NCI-H510A (cell line): ENCODE data around the gene ETV1.
A peak's percentile ranks its signal among the peaks of the same experiment; 100 is the strongest.

Experiments
- DNase-seq: peaks from one replicate; lab custom pipeline; 2025; lab: John Stamatoyannopoulos, UW

ETV1 gene

DNA sequence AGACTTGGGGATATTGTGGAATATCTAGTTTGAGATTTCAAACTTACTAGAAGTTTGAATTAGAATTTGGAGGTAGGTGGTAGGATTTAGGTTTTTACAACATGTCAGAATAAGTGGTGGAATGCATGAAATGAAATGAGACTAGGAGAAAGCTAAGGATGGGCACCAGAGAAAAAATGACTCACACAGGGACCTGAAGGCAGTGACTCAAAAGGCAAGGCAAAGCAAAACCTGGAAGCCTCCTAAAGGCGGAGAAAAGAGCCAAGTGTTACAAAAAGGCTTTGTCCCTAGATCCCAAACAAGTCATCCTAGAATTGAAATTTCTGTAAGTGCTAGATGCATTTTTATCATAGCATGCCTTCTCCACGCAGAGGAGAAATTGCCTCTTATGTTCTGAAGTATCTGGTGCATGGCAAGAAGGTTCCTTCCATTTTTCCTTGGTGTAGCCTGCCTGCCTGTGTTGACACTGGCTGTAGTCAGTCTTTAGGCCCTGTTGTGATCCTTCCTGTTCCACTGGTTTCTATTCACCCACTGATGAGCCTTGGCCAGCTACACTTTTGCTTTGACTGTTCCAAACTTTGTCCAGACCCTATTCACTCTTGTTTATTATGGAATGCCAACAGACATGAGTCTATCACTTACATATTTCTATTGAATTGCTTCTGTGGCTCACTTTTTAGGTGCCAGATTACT, 109.3 kb downstream of the ETV1 start:
- no peak for DNase-seq

DNA sequence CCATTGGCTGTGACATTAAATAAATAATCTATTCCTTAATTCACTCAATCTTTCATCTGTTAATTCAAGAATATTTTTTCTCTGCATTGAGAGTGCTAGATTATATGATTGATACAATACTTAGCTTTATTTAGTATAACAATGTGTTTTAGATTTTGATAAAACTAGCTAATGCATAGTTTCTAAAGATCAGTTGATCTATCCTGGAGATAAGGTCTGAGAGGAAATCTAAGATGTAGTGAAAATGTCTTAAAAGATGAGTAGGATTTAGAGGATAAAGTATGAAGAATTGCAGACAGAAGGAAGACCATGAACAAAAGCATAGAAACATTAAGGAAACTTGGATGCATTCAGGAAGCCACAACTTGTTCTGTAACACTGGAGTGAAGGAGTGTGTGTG, 110.3 kb downstream of the ETV1 start:
- DNase-seq = no peak

DNA sequence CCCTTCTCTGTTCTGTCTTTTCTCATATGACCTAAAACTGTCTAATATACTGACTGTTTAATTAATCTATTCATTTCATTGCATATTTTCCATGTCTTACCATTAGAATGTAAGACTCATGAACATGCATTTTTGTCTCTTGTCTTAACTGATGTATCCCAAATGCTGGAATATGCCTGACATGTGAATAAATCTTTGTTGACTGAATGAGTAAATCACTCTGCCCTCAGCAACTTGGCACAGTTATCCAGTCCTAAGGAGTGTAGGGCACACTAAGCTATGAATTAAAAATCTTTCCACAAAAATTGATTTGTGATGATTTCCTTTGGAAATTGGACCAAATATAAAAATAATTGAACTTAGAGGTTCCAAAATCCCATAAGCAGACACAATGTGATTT, 111.3 kb downstream of the ETV1 start:
- DNase-seq = no peak

DNA sequence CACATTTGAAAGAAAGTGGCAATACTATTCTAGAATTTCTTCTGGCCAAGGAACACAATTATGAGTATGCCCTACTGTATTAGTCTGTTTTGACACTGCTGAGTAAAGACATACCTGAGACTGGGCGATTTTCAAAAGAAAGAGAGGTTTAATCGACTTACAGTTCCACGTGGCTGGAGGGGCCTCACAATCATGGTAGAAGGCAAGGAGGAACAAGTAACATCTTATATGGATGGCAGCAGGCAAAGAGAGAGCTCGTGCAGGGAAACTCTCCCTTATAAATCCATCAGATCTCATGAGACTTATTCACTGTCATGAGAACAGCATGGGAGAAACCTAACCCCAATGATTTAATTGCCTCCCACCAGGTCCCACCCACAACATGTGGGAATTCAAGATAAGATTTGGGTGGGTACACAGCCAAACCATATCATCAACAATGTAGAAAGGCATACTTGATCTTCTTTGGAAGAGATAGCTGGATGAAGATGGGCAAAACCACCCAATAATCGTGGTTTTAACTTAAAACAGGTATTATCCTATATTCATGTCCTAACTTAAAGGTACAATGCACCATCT, 113.9 kb downstream of the ETV1 start:
- no peak for DNase-seq

DNA sequence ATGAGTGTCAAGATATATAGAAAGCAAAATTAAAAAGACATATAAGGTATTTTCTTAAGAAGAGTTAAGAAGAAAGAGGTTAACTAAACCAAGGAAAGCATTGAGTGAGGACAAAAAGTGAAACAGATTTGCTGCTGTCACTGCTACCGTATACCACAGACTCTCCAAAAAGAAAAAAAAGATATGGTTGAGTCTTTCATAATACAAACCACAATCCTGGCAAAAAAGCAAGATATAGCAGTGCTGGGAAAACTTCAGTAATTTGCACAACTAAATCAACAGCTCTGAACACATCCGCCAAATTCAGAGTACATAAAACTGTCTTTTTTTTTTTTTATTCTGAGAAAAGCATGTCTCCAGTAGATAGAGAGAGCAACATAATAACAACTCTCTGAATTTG, 114.7 kb downstream of the ETV1 start:
- DNase-seq = no peak

DNA sequence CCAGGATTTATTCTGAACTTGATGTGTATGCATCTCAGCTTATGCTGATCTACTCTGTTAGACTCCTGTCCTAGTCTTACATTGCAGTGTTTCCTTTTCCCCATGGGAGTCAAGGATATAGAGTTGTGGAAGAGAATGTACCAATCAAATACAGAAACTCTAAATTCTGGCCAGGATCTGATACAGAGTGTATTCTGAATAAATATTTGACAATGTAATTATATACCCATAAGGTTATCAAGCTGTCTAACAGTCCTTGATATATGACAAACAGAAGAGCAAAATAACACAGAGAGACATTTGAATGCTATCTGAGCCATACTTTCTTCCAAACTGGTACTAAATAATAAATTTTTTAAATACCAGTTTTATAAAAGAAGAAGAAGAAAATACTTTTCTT, 116.8 kb downstream of the ETV1 start:
- no peak for DNase-seq

DNA sequence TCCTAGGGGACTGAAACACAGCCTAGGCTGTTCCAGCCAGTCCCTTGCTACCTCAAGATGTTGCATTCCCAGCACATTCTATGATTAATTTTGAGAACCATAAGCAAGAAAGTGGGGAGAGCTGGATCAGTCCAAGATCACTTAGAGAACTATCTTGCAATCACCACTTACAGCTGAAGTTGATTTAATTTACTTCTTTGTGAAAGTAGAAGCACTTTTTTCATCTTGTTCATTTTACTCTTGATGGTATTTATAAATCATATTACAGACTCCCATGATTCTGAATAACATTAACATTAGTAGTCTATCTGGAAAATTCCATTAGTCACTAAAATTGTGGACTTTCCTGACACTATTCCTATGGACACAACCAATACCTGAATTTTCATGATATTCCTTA, 118.5 kb downstream of the ETV1 start:
- DNase-seq = no peak

DNA sequence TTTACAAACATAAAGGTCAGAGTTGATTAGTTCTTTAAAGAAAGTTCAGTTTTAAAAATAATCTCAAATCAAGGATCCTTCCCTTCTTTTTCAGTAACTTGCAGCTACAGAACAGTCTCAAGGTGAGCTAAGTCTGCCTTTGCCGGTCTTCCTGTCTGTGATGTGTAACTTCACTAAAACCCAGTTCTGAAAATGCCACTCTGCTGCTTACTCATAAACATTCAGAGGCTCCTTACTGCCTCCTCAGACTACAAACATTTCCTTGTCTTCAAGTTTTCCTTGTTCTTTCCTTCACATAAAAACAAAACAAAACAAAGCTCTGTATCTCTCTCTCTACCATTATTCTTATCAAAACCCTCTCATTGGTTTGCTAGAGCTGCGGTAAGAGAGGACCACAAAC, 128.7 kb downstream of the ETV1 start:
- no peak for DNase-seq

DNA sequence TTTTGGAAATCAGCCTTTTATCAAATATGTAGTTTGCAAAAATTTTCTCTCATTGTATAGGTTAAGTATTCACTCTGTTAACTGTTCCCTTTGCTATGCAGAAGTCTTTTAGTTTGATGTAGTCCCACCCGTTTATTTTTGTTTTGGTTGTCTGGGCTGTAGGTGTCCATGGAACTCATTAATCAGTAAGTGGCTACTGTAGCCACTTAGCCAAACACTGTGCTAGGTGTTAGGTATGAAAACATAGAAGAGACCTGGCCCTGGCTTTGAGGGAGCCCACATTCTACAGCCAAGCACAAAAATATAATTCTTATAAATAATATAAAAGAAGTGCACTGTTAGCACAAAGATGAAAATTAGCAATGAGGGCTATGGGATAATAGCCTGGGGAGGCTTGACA, 133.5 kb downstream of the ETV1 start:
- no peak for DNase-seq

DNA sequence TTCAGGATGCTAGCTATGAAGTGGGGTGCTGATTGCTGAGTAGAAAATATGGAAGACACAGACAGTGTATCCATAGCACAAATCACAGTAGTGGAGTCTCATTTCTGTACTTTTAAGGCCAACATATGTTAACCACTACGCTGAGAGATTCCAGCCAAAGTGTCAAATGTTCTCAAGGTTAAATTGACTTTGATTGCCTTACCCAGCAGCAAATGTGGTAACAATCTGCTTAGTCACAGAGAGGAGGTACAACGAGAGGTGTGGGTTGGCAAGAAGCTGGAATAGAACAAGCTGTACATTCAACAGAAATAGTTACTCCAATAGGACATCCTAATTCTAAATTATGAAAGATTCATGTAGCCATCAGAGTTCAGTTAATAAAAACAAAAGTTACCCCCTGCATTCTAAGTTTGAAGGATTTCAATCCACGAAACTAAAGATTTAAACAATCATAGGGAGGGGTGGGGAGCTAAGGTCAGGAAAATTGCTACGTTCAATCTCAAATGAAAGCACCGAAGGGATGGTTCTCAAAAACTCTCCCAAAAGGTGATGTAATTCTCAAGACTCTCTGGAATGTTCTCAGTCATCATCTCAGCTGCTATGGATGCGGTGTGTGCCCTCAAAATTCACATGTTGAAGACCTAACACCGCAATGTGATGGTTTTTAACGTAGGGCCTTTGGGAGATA, 137.0 kb downstream of the ETV1 start:
- no peak for DNase-seq

DNA sequence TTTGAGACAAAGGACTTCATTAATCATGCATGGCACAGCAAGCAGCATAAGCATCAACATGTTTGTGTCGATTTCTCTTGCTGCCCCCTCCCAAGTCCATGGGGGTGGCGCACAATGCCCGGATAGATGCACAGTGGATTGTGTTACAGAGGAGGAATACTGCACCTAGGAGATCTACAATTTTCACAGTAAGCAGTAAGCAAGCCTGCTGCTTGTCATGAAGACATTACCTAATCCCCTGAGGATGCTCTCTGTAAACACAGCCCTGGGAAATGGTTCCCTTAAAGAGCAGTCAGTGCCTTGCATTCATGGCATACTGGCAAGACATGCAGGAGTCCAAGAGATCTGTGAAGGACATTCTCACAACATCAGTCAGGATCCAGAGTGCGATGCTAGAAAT, 137.7 kb downstream of the ETV1 start:
- no peak for DNase-seq

DNA sequence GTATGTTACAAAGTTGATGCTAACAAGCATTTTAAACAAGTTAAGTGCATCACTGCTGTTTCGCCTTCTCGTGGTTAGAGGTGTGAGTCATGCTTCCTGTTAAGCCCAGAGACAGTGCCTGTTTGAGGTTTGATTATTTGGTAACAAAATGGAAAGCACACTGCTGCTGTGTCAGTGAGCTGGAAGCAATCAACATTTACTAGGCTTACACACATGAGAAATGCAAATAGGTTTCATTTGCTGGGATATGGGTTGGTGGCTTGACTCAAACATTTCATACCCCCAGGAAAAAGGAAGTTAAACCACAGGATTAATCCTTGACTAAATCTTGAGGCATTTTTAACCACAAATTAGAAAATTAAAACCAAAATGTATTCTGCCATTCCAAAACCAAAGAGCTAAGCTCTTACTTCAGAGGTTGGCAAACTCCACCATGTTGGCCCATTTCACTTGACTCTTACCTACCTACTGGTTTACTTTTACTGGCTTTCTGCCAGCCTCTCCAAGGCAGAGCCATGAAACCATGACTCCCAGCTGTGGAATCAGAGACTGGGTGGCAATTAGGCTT, 139.2 kb downstream of the ETV1 start:
- DNase-seq = peak; percentile 36

DNA sequence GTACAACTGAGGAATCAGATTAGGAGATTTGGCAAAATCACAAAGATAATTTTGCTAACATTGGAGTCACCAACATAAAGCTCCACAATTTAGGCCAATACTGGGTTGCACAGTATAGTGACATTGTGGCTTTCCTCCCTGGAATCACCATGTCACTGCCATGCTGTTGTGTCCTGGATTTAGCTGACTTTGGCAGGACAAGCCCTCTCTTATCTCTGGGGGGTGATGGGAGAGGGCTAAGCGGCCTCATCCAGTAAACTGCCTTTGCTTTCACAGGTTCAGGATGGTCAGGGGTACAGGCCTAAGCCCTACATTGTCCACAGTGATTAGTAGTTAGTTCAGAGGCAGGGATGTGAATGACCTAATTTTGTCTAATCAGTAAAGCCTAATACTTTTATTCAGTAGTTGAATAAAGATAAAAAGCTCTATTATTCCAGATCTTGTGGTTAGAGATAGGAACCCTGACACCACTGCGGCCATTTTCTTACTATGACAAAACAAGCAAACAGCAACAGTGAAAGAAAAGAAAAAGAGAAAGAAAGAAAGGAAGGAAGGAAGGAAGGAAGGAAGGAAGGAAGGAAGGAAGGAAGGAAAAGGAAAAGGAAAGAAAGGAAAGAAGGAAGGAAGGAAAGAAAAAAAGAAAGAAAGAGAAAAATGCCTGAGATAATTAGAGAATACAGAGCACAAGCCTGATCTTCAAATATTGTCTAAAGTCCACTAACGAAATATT, 140.1 kb downstream of the ETV1 start:
- DNase-seq = no peak

DNA sequence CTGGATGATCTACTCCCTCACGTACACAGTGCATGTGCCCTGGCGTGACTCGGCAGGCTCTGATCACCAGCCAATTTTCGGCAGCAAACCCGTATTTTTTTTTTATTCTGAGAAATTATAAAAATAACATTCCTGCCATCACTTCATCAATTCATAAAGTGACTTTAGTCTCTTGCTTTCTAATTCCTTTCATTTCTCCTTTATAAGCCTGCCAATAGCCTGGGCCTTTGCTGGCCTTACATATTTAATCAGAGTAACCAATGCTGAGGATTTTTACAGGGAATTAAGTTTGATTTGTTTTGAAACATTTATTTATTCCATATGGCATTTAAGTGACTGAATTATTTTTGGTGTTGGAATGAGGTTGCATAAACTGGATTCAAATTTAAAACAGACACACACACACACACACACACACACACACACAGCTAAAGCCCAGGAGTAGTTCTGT, 140.8 kb downstream of the ETV1 start:
- no peak for DNase-seq

DNA sequence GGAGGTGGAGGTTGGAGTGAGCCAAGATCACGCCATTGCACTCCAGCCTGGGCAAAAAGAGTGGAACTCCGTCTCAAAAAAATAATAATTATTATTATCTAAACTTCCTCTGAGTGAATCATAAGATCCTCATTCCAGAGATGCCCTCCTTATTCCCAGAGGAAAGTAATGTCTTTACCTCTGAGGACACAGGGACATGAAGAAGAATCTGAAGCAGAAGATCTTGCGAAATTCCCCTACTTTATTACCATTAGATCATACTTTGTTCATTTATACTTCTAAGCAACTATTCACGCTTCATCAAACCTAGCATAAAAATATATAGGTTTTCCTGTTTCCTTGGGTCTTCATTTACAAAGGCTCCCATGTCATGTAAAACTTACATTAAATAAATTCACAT, 143.1 kb downstream of the ETV1 start:
- no peak for DNase-seq

DNA sequence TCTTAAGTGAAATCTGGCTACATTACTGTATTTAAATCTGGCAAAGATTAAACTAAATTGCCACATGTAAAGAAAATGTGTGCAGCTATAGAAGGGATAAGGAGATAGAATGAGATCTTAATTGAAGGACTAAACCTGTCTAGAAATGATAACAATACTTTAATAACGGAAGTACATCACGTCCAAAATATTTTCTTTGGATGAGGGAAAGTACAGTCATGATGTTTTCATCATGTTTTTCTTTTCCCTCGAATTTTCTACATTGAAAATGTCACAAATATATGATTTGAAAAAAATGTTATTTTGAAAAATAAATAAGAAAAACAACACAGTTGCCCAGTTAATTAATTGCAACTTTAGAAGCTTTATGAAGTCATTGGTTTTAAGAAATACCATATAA, 143.9 kb downstream of the ETV1 start:
- no peak for DNase-seq

DNA sequence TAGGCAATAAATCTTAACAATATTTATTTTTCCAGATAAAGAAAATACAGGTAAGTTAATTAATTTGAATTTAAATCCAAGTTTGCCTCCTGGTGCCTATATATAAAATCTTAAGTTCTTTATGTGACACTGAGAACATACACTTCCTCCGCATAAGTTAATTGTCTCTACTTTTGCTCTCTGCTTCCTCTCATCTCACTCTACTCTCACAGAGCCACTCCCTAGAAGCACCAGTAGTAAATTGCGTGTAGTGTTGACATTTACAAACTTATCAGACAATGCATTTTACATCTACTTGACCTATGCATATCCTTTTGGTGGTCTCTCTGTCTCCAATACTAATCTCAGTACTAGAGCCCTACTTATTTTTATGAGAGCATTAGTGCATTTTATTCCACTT, 144.5 kb downstream of the ETV1 start:
- no peak for DNase-seq

DNA sequence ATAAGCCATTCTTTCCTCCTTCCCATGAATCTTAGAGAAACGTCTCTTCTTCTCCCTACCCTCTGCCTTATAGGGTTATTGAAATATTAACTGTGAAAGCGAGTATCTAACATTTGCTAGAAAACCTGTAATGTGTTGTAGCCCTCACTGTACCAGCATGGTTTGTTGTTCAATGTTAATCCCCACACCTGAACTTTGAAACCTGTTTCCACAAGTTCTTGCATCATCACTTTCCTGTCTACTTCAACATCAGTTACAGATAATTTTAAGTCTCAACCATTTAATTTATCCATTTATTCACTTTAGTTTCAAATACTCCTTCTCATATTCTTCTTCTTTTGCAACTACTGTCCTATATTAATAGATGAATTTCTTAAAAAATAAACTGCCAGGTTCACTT, 148.2 kb downstream of the ETV1 start:
- no peak for DNase-seq
